Tibial artery (tissue), 4 donors: ENCODE data around the gene COASY.

Source experiments
- DNase-seq, 2 donors: peaks; one replicate each; pipeline ENCODE4 v3.0.0-alpha.2; 2019
- H3K27ac ChIP-seq, 2 donors: fragments of 200-600 bp; sonication (generic) in 1 of 2; 1 replicate in 1 of 2; 2 replicates in 1 of 2; pipeline ENCODE4 v1.5.1; 2018 to 2019; ENCODE audit warnings: mild to moderate bottlenecking in 1 of 2
- H3K27me3 ChIP-seq, 2 donors: fragments of 200-600 bp; sonication (generic) in 1 of 2; one replicate each; pipeline versions ENCODE4 v1.5.1 to v1.6.0; 2016 to 2019
- H3K36me3 ChIP-seq, 3 donors: fragments of 200-600 bp; sonication (generic) in 2 of 3; one replicate each; pipeline ENCODE4 v1.5.1; 2016 to 2019; ENCODE audit warnings: mild to moderate bottlenecking in 2 of 3
- H3K4me1 ChIP-seq, 4 donors: fragments of 200-600 bp; sonication (generic) in 2 of 4; 1 replicate in 3 of 4; 2 replicates in 1 of 4; pipeline ENCODE4 v1.5.1; 2016 to 2019
- H3K4me3 ChIP-seq, 2 donors: fragments of 200-600 bp; sonication (generic) in 1 of 2; 1 replicate in 1 of 2; 2 replicates in 1 of 2; pipeline ENCODE4 v1.5.1; 2018 to 2019; ENCODE audit warnings: mild to moderate bottlenecking in 2 of 2
- H3K9me3 ChIP-seq, 3 donors: fragments of 200-600 bp; sonication (generic) in 1 of 3; one replicate each; pipeline ENCODE4 v1.5.1; 2016 to 2019
- intact Hi-C: fragments of 100-400 bp; cut with DNase I; formaldehyde crosslinking; loops from one replicate; pipeline ENCODE4 v1.15.0; 2023; ENCODE audit warnings: low total_unique reads
- TF ChIP-seq, protein P1 (sequence below), 2 experiments: fragments of 200-600 bp in 1 of 2; fragments of 450-650 bp in 1 of 2; IDR thresholded peaks; one replicate each; pipeline ENCODE4 v1.5.1; 2017 to 2019; ENCODE audit warnings: antibody characterized with exemption in 2 of 2, mild to moderate bottlenecking in 1 of 2, moderate library complexity in 1 of 2

Gene COASY

GRCh38 chr17:42525221-42525620 lies 36.7 kb upstream of the COASY start:
- H3K9me3 ChIP-seq: no peaks in the 10 kb centered on the region
- H3K27me3 ChIP-seq: no peaks in the 10 kb centered on the region
- TF ChIP-seq, protein P1, sequence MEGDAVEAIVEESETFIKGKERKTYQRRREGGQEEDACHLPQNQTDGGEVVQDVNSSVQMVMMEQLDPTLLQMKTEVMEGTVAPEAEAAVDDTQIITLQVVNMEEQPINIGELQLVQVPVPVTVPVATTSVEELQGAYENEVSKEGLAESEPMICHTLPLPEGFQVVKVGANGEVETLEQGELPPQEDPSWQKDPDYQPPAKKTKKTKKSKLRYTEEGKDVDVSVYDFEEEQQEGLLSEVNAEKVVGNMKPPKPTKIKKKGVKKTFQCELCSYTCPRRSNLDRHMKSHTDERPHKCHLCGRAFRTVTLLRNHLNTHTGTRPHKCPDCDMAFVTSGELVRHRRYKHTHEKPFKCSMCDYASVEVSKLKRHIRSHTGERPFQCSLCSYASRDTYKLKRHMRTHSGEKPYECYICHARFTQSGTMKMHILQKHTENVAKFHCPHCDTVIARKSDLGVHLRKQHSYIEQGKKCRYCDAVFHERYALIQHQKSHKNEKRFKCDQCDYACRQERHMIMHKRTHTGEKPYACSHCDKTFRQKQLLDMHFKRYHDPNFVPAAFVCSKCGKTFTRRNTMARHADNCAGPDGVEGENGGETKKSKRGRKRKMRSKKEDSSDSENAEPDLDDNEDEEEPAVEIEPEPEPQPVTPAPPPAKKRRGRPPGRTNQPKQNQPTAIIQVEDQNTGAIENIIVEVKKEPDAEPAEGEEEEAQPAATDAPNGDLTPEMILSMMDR (IDR thresholded peaks at IDR 0.05): no peak
- peak overlapping the region; percentile 92 for H3K27ac ChIP-seq
- no peak overlapping the region for H3K4me3 ChIP-seq
- peaks cover 9 to 74% (median 57%) of the 10 kb centered on the region in 4 donors for H3K4me1 ChIP-seq
- intact Hi-C loops: no loop called here
- no peak for DNase-seq
- H3K36me3 ChIP-seq: peaks cover 0 to 9% (median 0%) of the 10 kb centered on the region in 3 donors

GRCh38 chr17:42526031-42526444 lies 35.9 kb upstream of the COASY start:
- Histone ChIP-seq H3K4me3 (no peak overlapping the region), H3K36me3 (peaks cover 0 to 9% (median 0%) of the 10 kb centered on the region in 3 donors), H3K27ac (peak overlapping the region; percentile 92), H3K4me1 (peaks cover 9 to 69% (median 50%) of the 10 kb centered on the region in 4 donors), H3K27me3 (no peaks in the 10 kb centered on the region), H3K9me3 (no peaks in the 10 kb centered on the region)
- TF ChIP-seq, protein P1 (IDR thresholded peaks at IDR 0.05): no peak
- intact Hi-C loops: no loop called here
- peak in 1 of 2 donors; percentile 84 for DNase-seq

DNA sequence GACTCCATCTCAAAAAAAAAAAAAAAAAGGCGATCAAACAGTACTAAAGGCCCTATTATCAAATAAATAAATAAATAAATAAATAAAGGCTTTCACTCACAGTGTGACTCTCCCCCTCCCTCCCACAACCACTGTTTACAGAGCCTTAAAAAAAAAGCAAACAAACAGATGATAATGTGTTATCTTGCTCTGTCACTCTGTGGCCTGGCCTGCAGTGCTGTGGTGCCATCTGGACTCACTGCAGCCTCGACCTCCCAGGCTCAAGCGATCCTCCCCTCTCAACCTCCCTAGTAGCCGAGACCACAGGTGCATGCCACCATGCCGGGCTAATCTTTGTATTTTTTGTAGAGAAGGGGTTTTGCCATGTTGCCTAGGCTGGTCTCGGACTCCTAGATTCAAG lies 34.0 kb upstream of the COASY start:
- no peak for DNase-seq
- H3K27ac ChIP-seq: no peak overlapping the region
- TF ChIP-seq, protein P1 (IDR thresholded peaks at IDR 0.05): no peak
- no peaks in the 10 kb centered on the region for H3K36me3 ChIP-seq
- H3K4me3 ChIP-seq: no peak overlapping the region
- H3K9me3 ChIP-seq: no peaks in the 10 kb centered on the region
- intact Hi-C loops: no loop called here
- no peaks in the 10 kb centered on the region for H3K27me3 ChIP-seq
- peaks cover 3 to 63% (median 39%) of the 10 kb centered on the region in 4 donors for H3K4me1 ChIP-seq

DNA sequence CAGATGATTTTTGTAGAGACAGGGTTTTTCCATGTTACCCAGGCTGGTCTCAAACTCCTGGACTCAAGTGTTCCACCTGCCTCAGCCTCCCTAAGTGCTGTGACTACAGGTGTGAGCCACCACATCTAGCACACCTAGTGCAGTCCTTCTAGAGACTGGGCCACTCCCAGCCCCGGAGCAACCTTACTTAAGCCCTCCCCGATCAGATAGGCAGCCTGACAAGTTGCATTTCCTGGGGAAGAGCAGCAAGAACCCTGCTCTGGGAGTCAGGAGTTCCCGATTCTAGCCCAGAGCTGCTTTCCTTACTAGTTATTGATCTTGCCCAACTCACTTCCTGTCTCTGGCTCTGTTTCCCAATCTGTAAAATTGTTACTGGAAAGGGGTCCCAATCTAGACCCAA lies 32.9 kb upstream of the COASY start:
- Histone ChIP-seq H3K4me1 (peaks cover 0 to 58% (median 30%) of the 10 kb centered on the region in 4 donors), H3K36me3 (no peaks in the 10 kb centered on the region), H3K27me3 (no peaks in the 10 kb centered on the region), H3K27ac (no peak overlapping the region), H3K4me3 (no peak overlapping the region), H3K9me3 (no peaks in the 10 kb centered on the region)
- TF ChIP-seq, protein P1 (IDR thresholded peaks at IDR 0.05): no peak
- DNase-seq: no peak
- intact Hi-C loops: no loop called here

DNA sequence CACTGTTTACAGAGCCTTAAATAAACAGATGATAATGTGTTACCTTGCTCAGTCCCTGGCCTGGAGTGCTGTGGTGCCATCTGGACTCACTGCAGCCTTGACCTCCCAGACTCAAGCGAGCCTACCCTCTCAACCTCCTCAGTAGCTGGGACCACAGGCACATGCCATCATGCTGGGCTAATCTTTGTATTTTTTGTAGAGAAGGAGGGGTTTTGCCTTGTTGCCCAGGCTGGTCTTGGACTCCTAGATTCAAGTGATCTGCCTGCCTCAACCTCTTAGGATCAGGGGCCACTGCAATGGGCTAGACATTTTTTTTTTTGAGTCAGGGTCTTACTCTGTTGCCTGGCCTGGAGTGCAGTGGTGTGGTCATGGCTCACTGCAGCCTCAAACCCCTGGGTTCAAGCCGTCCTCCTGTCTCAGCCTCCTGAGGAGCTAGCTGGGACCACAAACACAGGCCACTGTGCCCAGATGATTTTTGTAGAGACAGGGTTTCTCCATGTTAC lies 30.9 kb upstream of the COASY start:
- H3K27ac ChIP-seq: peak overlapping the region; percentile 88 to 89
- H3K9me3 ChIP-seq: no peaks in the 10 kb centered on the region
- no peaks in the 10 kb centered on the region for H3K36me3 ChIP-seq
- peaks cover 0 to 53% (median 29%) of the 10 kb centered on the region in 4 donors for H3K4me1 ChIP-seq
- TF ChIP-seq, protein P1 (IDR thresholded peaks at IDR 0.05): no peak
- intact Hi-C loops: no loop called here
- no peaks in the 10 kb centered on the region for H3K27me3 ChIP-seq
- DNase-seq: no peak
- no peak overlapping the region for H3K4me3 ChIP-seq
